CD4-positive, alpha-beta T cell treated with Interleukin-4 for 4 hours (primary cell): Measurements from ENCODE around the gene CHRNA4.

ENCODE experiments used
- DNase-seq: peaks from one replicate; pipeline ENCODE4 v3.0.0-alpha.2; 2020

CHRNA4 gene

DNA sequence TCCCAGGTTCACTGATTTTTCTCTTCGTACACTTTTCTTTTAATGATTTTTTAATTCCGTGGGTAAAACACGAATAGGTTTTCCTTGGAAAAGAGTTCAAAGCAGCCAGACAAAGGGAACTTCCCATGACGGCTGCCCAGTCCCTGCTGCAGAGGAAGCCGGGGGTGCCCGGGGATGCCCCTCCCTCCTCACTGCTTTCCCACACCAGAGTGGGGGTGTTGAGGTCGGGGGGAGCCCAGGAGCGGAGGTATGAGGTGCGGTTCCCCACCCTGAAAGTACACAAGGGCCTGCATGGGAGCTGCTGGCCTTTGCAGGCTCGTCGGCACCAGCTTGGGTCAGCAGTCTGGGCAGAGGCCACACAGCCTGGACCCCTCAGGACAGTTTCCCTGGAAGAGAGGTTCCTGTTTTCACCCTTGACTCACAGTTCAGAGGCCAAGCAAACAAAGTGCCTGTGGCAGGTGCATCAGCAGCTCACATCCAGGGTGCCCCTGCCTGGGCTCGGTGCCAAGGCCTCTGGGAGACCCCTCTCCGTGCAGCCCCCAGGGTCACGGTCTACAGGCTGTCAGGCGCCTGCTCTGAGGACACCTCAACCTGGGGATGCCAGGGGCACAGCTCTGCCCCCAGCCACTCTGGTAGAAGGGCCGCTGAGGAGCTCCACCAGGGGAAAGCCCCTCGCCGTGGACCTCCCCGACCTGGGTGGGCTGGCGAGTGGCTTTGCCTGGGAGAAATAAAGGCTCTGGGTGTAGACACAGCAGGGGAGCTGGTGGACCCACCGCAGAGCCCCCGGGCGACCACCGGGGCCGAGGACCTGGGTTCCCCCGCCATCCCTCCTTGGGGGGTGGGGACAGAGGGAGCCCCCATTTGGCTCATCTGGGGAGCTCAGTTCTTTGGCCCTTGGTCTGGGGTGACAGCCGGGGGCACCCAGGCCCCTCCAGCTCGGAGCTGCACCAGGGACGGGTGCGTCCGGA lies 15.4 kb upstream of the CHRNA4 start:
- DNase-seq = no peak

DNA sequence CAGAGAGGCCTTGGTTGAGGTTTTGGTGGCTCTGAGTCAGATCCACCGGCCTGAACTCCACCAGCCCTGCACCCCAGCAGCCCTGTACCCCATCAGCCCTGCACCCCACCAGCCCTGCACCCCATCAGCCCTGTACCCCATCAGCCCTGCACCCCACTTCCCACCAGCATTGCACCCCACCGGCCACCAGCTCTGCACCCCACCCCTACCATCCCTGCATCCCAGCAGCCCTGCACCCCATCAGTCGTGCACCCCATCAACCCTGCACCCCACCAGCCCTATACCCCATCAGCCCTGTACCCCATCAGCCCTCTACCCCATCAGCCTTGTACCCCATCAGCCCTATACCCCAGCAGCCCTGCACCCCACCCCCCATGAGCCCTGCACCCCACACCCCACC lies 14.3 kb upstream of the CHRNA4 start:
- DNase-seq = no peak

DNA sequence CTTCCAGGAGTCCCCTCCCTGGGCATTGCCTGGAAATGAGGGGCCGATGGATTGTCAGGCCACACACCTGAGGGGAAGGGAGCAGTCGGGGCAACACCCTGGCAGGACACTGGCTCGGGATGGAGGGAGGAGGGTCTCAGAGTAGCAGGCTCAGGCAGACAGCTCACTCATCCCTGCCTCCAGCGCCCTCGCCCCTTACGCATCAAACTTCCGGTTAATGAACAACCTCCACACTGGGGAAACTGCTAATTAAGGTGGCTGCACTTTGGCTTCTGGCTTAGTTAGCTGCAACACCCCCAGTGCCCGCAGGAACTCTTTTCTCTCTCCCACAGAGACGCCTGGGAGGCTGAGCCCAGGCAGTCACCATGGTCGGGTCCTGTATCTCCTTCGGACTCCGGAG lies 13.4 kb upstream of the CHRNA4 start:
- DNase-seq = no peak

DNA sequence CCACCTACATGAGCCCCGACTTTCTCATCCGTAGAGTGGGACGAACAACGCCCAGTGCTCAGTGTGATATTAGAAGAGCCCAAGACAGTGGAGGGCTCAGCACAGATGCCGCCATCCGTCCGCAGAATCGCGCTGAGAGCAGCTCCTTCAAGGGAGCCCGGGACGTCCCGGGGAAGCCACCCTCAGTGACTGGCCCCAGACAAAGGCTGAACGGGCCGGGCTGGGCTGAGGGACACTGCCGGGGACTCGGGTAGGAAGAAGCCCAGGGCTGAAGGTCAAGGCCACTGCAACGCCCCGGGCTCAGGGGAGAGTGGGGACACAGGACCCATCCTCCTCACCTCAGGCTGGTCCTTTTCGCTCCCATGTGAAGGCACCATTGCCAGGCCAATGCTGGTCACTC lies 12.8 kb upstream of the CHRNA4 start:
- DNase-seq = no peak

DNA sequence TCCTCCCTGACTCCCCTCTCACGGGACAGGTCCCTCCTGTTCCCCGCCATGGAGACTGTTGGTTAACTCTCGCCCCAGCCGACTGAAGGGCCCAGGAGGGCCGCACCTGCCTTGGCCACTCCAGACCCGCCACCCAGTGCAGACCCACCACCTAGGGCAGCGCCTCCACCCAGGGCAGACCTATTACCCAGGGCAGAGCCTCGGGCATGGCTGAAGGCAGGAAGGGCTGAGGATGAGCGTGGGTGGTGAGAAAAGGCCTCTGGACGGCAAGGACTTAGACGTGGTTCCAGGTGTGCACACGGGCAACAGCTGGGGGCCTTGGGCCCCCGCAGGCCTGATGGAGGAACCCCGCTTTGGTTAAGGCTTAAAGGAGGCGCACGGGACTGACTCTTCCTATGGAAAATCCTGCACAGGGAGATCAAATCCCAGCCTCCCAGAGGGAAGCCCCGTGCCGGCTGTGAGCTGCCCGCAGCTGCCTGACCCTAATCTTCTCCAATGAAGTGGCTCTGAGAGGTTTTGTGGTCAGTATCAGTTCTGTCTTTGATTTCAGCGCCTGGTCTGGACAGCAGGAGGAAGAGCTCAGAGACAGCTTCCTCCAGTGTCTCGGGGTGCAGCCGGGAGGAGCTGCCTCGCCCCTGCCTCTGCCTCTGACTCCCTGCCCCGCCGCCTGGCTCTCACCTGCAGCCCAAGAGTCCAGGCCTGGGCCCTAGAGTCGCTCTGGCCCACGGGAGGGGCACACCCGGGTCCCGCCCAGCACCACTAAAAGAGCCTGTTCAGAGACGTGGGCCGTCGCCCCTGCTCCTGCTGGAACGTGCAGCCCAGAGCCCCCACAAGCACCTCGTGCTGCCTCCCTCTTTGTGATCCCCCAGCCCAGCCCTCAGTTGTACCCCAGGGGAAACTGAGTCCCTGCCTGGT lies 12.1 kb upstream of the CHRNA4 start:
- DNase-seq = no peak

DNA sequence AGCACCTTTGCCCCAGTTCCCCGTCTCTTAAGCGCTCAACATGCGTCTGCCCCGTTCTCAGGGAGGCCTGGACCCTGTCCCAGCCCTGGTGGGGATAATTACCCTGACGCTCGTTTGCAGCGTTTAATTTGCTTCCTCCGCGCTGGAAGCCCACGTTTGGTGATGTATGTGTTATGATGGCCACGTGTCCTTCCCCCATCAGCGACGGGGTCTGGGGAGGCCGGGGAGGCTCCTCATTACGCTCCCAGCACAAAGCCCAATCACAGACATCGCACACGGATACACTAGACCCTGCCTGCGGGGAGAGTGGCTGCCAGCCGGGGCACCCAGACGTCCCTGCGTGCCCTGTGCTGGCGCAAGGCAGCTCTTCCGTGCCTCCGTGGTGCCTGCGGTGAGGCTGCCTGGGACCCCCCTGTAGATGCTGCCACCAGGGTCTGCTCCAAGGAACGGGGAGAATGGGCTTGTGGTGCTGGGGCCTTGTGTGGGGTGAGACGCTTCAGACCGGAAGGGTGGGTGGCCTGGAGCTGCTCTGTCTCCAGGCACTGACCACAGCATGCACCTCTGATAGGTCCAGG lies 10.2 kb upstream of the CHRNA4 start:
- DNase-seq = no peak

DNA sequence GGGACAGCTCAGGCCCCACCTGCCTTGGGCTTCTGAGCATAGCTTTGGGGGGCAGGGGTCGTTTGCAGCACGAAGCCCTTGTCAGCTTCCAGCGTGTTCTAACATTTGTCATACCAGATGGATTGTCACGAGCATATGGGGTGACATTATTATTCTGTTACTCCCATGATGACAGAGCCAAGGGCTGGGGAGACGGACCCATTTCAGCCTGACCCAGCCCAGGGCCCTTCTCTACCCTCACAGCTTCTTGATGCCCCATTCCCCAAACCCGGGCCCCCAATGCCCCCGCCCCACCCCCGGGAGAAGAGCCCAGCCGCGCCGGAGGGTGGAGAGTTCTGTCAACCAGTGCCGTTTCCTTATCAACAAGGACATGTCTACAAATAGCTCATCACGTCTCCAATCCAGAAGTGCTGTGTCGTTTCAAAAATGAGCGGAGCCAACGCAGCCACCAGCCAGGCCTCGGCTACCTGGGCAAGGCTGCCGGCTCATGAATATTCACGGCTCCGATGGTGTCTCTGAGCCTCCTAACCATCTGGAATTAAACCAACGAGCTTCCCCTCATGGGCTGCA lies 9.6 kb upstream of the CHRNA4 start:
- DNase-seq = no peak

DNA sequence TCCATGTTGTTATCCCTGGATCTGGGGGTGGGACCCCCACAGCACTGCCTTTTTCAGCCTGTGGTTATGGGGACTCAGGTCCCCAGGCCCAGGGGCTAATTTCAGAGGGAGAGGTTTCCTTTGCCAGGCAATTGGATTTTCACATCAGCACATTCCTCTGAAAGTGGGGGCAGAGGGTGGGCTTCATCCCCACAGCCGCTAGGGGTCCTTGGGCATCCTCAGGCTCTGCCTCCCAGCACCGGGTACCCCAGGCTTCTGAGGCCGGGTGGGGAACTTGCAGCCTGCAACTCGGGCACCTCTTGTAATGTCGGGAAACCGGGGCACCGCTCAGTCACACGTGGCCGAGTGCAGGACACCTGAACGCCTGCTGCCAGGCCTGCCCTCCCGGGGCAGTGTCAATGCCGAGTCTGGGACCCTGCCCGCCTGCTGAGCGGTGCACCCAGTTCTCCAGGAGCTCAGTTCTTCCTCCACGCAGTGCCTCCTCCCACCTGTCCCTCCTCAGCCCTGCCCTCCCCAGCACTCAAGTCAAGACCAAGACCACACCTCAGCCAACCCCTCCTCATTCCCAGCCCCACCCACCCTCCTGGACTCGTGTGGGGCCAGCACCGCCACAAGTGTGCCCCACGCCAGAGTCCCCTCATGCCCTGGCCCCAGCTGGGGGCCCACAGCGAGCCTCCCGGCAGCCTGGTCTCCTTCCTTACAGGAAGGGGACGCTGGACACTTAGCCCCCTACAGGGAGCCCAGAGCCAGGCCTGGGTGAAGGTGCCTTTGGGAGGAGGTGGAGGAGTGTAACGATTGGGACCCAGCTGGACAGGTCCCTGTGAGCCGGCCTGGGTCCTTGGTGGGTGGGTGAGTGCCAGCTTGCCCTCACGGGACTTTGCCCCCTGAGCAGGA lies 8.8 kb upstream of the CHRNA4 start:
- DNase-seq = no peak

DNA sequence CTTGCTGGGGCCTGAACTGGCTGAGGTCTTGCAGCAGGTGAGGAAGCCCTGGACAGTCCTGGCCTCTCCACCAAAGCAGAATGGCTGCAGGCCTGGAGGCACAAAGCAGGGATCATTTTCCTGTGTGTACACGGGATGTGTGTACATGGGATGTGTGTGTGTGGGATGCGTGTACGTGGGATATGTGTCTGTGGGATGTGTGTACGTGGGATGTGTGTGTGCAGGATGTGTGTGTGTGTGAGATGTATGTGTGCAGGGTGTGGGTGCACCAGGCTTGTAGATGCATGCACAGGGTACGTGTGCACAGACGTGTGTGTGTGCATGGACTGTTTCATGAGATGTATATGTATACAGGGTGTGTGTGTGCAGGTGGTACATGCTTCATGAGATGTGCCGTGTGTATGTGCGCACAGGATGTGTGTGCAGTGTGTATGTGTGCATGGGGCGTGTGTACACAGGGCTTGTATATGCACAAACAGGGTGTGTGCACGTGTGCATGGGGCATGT lies 7.9 kb upstream of the CHRNA4 start:
- DNase-seq = no peak

DNA sequence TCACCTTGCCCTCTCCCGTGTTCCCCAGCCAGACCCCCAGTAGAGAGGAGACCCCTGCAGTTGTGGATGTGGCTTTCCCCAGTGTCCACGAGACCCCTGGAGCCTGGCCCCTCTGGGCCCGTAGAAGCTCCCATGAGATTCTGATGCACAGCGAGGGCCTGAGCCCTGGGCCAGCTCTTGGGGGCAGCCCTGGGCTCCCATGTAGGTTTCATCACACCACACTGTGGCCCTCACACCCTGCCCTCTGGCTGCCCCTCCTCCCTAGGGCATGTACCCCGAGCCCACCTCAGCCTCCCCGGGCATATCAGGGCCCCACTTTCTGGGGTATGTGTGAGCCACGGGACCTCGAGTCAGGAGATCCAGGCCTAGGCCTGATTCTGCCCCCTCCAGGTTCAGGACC lies 7.0 kb upstream of the CHRNA4 start:
- DNase-seq = no peak

DNA sequence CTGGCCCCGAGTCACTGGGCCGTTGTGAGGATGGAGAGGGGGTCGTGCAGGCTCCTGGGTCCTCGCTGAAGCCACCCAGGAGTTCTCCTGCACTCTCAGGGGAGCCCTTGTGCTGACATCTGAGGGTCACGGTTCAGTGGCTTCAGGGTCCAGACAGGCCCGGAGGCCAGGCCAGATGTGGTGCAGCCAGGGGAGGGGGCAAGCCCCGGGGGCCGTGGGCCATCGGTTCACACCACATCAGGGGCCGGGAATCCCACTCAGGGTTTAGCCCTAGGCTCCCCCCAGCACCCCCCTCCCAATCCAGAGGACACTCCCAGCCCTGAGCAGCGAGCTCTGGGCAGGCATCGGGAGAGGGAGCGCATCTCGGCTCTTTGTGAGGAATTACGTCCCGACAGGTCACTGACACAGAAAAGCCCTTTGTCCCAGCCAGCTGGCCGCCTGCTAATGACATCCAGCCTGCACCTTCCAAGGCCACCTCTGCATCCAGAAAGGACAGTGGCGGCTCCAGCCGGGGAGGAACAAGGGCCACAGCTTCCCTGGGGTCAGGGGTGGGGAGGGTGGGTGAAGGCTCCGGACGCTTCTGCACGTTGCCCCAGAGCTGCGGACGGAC lies 6.4 kb upstream of the CHRNA4 start:
- no peak for DNase-seq

DNA sequence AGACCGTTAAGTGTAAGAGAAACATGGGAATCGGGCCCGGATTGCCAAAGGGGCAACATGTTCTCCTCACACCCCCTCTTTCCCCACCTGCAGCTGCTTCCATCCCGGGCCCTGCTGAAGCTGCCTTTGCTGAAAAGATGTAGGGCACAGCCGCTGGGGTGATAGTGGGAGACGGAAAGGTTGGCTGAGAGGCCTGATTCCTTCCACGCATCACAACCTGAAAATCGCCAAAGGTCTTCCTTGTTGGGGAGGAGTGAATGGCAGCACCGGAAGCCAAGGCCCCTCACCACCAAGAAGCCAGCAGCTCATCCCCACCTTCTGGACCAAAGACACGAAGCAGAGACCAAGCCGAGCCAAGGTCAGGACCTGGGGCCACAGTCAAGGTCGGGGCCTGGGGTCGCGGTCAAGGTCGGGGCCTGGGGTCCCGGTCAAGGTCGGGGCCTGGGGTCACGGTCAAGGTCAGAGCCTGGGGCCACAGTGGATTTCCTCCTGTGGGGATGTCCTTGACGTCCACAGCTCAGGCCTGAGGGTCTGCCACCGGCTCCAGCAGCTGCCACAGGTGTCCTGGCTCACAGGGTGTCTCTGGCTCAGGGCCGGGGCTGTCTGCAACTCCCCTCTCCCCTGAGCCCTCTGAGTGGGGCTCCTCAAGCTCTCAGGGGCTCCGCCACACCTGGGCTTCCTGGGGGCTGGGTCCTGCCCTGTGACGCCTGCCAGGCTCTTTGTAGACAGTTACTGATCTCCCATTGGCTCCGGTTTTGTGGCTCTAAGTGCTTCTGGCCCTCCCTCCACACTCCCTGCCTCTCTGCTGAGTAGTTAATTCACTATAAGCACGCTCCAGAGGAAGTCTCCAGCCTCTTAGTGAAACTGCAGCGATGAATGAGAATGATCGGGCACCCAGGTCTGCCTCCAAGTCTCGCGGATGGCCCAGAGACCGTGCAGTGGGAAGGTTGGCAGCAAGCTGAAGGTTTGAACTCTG lies 5.5 kb upstream of the CHRNA4 start:
- no peak for DNase-seq

DNA sequence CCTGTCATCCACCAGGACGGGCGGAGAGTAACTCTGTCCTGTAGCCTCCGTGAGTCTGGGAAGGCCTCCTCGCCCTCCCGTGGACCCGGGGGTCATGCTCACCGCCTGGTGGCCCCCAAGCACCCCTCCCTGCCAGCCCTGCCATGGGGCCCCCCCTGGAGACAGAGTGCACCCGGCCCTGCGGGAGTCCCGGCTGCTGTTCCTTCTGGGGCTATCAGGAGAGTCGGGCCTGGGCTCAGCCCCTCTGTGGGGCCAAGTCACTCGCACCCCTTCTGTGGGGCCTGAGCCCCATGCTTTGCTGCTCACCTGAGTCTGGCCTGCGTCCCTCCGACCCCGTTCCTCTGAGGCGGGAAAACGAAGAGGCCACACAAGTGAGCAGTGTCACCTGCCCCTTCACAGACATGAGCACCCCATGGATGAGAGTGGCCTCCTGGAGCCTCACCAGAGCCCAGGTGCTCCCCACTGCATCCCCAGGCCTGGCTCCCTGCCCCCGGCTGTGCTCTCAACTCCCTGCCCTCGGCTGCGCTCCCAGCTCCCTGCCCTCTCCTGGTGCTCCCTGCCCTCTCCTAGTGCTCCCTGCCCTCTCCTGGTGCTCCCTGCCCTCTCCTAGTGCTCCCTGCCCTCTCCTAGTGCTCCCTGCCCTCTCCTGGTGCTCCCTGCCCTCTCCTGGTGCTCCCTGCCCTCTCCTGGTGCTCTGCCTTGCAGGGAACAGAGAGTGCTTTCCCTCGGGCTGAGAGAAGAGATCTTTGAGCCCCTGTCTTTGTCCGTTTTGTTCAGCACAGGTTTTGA lies 4.6 kb upstream of the CHRNA4 start:
- DNase-seq = no peak

DNA sequence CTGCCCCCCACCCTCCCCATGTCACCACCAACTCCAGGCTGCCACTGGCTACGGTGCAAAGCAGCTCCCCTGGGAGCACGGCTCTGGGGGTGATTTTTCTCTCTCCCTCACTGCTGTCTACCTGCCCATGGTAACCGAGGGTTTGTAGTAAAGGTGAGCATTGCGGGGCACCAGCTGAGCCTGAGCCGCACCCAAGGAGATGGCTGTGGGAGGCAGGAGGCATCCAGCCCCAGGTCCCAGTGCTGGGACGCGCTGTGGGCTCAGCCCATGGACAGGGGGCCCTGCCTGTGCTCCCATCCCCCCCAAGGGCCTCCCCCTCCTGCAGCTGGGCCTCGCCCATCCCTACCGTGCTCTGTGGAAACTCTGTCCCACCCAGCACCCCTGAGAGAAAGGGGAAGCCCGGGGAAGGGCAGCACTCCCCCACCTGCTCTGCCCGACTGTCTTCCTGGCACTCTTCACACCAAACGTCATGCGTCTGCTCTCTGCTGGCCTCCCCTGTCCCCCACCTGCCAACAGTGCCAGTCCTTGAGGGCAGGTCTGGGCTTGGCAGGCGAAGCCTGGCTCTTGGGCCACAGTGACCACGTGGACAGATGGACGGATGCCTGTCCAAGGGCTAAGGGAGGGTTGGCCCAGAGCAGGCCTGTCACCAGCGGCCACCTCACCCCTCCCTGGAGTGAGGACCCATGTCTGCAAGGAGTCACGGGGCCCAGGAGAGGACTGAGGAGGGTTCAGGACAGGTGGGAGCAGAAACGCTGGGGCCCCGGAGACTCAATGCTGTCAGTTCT lies 3.8 kb upstream of the CHRNA4 start:
- no peak for DNase-seq

DNA sequence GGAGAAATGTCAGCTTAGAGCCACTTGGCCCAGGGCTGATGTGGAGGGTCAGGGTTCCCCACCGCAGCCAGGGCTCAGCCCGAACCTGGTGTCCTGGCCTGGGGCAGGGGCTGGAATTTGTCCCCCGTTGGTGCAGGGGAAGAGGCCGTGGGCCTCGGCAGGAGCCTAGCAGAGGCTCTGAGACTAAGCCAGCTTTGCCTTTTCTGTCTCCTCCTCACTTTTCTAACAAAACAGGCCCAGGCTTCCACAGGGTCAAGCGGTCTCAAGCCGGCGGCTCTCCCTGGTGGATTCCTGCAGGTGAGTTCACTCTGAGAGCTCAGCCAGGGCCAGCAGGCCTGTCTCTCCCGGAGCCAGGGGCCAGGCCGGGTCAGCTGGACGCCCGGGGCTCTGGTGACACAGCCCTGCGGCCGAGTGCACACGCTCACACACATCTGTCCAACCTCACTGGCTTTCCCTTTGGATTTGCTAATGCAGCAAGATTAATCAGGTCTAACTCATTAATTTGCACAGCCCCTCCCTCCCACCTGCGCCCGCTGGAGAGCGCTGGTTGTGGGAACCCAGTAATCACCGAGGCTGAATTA lies 2.9 kb upstream of the CHRNA4 start:
- DNase-seq = no peak

DNA sequence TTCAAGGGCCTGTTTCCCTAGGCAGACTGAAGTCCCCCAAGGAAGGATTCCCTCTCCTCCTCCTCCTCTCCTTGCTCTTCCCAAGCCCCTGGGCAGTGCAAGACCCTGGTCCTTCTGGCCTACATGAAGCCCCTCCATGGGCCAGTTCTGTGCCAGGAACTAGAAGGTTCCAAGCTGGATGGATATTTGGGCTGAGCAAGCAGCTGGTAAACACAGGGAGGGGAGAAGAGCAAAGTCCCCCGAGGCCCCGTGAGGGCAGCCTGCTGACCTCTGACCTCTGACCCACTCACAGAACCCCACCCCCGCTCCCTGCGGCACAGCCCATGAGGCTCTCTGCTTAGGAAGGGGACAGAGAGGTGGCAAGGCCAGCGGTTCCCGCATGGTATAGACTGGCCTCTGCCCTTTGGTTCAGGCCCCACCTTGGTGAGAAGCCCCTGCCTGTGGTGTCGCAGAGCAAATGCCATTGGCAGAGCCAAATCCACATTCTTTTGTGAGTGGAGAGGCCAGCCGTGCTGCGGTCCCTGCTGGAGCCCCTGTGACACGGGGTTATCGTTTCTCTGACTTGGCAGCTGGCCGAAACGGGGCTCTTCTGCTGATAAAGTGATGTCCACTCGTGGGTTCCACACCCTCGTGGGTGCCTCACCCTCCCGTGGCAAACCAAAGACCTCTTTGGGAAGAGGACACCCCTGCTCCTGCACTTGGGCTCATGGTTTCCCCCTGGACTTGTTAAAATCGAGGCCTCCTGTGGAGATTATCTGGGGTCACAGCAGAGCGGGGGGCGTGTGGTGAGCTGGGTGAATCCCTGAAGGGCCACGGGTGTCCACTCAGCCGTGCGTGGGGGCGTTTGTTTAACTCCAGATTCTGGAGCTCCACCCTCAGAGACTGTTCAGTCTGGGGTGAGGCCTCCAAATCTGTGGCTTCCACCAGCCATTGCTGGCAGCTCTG lies 2.1 kb upstream of the CHRNA4 start:
- DNase-seq = no peak
